GM12801 (cell line): ENCODE measurements around the gene RGS8.

Experiments
- TF ChIP-seq, protein P1 (sequence below): IDR thresholded peaks from one replicate; pipeline ENCODE4 v1.5.1; 2011; ENCODE audit warnings: control low read depth; ENCODE audit not compliant: insufficient read length; ENCODE audit errors: extremely low read depth

RGS8 gene

DNA sequence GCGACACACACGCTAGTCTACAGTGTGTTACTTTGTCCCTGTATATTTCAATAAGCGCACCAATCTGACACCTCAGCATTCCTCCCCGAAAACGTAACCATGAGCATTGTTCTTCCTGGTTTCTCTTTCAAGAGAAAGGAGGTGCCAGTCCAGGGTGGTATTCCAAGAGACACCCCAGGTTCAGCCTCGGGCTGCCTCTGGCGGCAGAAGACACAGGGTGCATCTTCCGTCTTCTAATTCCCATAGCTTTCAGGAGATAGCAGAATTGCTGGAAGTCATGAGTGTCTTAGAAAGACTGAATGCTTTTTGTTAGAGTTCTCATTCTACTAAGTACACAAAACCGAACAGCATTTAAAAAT is 15.9 kb upstream of the RGS8 start:
- TF ChIP-seq, protein P1, sequence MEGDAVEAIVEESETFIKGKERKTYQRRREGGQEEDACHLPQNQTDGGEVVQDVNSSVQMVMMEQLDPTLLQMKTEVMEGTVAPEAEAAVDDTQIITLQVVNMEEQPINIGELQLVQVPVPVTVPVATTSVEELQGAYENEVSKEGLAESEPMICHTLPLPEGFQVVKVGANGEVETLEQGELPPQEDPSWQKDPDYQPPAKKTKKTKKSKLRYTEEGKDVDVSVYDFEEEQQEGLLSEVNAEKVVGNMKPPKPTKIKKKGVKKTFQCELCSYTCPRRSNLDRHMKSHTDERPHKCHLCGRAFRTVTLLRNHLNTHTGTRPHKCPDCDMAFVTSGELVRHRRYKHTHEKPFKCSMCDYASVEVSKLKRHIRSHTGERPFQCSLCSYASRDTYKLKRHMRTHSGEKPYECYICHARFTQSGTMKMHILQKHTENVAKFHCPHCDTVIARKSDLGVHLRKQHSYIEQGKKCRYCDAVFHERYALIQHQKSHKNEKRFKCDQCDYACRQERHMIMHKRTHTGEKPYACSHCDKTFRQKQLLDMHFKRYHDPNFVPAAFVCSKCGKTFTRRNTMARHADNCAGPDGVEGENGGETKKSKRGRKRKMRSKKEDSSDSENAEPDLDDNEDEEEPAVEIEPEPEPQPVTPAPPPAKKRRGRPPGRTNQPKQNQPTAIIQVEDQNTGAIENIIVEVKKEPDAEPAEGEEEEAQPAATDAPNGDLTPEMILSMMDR = no peak

GRCh38 chr1:182699393-182700350 is 15.3 kb upstream of the RGS8 start:
- TF ChIP-seq, protein P1 = no peak

DNA sequence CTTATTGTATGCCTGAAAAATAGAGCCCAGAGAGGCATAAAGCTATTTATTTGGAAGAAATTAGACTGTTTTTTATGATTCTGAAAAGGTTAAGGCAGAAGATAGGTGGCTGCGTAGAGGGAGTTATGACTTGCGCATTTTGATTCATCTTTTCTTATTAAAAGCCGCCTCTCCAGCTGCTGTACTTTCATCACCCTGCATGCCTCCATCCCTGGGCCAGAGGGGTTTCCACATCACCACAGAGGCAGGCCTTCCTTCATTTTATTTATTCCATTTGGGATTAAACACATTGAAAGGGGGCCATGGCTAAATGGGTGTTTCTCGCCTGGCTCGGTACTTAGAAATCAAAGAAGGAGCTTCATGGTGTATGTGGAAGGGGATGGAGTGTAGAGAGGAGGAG is 14.6 kb upstream of the RGS8 start:
- TF ChIP-seq, protein P1 = no peak

DNA sequence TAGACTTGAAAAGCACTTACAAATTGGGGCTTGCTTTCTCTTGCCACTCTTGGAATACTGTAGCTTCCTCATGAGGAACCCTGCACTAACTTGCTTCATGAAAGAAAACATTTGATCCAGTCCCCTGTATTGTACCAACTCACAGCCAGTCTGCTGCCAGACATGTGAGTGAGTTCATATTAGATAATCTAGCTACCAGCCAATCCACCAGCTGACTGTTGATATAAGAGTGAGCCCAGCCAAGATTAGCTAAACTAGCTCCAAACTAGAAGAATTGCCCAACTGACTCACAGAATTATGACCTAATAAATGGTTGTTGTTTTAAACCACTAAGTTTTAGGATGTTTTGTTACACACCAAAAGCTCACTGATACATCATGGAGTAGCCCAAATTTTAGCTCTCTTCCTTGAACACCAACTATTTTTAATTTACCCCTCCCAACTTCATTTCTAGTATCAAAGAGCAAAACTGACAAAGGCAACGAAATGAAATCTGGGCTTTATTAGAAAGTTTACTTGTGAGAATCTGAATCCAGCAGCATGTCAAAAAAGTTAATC is 6.6 kb upstream of the RGS8 start:
- TF ChIP-seq, protein P1 = no peak

GRCh38 chr1:182688436-182689205 is 4.2 kb upstream of the RGS8 start:
- TF ChIP-seq, protein P1 = no peak

GRCh38 chr1:182687361-182687760 is 3.0 kb upstream of the RGS8 start:
- TF ChIP-seq, protein P1 = no peak

DNA sequence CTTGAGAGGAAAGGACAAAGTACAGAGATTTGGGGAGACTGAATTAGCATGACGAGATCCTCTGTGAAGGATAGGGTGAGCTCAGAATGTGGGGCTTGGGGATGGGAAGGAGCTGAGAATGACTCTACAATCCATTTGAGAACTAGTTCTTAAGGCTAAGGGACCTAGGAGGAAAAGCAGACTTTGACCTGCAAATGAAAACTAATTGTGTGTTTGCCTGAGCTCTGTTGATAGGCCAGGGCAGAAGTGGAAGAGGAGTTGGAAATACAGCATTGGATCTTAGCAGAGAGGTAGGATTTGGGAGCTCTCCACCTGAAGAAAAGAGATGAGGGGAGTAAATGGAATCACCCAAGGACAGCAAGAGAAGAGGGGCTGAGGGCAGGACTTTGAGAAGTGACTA is 2.1 kb upstream of the RGS8 start:
- TF ChIP-seq, protein P1 = no peak
